ENCODE data around the gene SLCO3A1. TPM values are rescaled to one million over a fixed set of nuclear protein-coding genes. Genes with fewer than 3 reads are reported as not detected.
"Not testable (repeated sequence)": the region's sequence is repeated elsewhere in the genome, so short reads cannot be mapped to it uniquely, and the experiment has no call there.

The SLCO3A1 gene
- total RNA-seq, 2 donors from 2014 or later, result 13.0 to 15.1 TPM

- intact Hi-C loops (cut with DNase I, micrococcal nuclease), result no loop called here
- ATAC-seq (no peak), DNase-seq (no peak)
Observed at GRCh38 chr15:92168066-92168683, 314.7 kb downstream of the SLCO3A1 start.

- intact Hi-C loops (cut with DNase I, micrococcal nuclease), result no loop called here
- ATAC-seq, result no peak
Observed at GRCh38 chr15:92170897-92171296, 317.4 kb downstream of the SLCO3A1 start.

DNA sequence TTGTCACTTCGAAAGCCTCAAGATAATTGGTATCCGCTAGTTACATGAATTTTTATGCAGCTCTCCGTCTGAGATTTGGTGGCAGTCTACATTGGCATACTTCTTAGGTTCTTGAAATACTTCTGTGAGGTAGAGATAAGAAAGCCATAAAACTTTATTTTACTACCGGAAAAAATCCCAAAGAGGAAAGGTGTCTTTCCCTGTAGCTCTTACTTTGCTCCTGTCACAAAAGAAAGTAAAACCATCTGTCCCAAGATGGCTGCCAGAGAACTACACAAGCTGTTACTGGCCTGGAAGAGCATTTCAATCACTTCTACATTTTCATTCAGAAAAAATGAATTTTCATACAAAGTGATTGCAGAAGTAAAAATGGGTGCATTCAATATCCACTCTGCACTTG is 325.4 kb downstream of the SLCO3A1 start:
- no peak for DNase-seq

More at GRCh38 chr15:92170897-92171296, 317.4 kb downstream of the SLCO3A1 start:
- no peak for DNase-seq

GRCh38 chr15:92184142-92184541 is 330.6 kb downstream of the SLCO3A1 start:
- DNase-seq (no peak), ATAC-seq (no peak)
- intact Hi-C loops (cut with DNase I, micrococcal nuclease), result no loop called here

More for the DNA sequence above, 325.4 kb downstream of the SLCO3A1 start:
- peak; percentile 96 for ATAC-seq
- intact Hi-C loops (cut with DNase I, micrococcal nuclease), result no loop called here

DNA sequence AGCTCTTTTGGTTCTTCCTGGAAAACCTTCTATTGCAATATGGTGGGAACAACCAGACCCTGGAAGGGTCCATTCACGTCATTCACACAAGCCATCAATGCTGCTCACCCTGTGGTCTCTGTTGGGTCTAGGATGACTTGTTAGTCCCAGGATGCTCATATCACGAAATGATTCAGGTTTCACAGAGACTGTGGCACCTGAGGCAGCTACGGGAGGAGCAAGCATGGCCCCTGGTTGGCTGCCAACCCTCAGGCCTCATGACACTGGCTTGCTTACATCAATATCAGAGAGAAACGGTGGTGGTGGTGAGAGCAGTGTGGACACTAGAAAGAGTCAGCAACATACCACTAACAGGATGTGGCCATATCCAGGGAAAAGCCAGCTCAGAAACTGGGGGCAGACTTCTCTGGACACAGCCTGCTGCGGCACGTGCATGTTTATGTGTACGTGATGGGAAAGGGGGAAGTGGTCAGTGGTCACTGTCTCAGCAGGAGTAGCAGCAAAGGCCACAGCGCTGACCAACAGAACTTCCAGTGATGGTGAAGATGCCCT is 331.2 kb downstream of the SLCO3A1 start:
- DNase-seq (no peak), ATAC-seq (no peak)
- intact Hi-C loops (cut with DNase I, micrococcal nuclease), result no loop called here

DNA sequence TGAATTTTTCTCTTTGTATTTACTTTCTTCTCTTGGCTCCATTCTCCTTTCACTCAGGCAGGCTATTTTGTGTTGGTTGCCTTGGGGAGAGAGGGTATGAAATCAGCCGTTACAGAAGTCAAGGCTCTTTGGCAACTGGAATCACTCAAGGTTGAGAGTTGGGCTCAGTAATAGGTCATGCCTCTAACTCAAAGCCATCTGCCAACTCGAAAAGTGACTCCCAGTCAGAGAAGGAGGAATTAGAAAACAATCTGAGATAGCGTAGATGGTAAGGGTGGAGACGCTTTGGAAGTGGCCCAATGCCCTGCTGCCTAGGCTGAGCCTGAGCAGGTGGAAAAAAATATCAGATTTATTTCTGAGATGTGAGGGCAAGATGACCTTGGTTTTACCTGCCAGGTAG is 334.5 kb downstream of the SLCO3A1 start:
- DNase-seq (no peak), ATAC-seq (no peak)
- intact Hi-C loops (cut with DNase I, micrococcal nuclease), result no loop called here

GRCh38 chr15:92189166-92189565 is 335.7 kb downstream of the SLCO3A1 start:
- intact Hi-C loops (cut with DNase I, micrococcal nuclease), result no loop called here
- DNase-seq (no peak), ATAC-seq (no peak)

DNA sequence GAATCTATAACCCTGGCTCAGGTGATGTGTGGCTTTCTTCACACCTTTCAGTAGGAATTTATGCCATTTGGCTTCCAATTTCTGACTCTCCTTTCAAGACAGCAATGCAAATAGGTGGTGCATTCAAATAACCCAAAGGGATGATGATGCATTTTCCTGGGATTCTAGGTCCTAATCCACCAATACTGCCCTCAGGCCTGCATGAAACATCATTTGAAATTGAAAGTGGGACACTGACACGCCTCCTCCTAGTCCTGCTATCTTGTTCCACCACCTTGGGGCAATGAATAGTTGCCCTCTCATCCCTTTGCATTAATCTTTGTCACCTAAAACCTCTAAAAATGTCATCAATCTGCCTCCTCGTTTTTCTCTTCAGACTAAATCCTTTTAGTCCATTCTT is 341.7 kb downstream of the SLCO3A1 start:
- intact Hi-C loops (cut with DNase I, micrococcal nuclease), result no loop called here
- ATAC-seq (no peak), DNase-seq (no peak)

GRCh38 chr15:92196342-92196741 is 342.8 kb downstream of the SLCO3A1 start:
- no peak for DNase-seq
- no peak for ATAC-seq
- intact Hi-C loops (cut with DNase I, micrococcal nuclease), result no loop called here

GRCh38 chr15:92197746-92198145 is 344.2 kb downstream of the SLCO3A1 start:
- intact Hi-C loops (cut with DNase I, micrococcal nuclease), result no loop called here
- DNase-seq (no peak), ATAC-seq (no peak)

DNA sequence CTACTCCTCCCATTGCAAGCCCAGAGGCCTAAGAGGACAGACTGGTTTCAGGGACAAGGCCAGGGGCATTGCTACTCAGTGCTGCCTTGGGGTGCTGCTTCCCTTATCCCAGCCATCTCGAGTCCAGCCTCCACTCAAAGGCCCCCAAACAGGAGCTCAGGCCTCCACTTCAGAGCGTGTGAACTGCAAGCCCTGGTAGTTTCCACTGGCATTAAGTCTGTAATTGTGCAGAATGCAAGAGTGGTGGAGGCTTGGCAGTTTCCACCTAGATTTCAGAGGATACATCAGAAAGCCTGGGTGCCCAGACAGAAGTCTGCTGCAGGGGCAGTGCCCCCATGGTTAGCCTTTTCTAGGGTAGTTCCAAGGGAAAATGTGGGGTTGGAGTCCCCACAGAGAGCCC is 347.4 kb downstream of the SLCO3A1 start:
- intact Hi-C loops (cut with DNase I, micrococcal nuclease), result no loop called here
- DNase-seq (no peak), ATAC-seq (no peak)

DNA sequence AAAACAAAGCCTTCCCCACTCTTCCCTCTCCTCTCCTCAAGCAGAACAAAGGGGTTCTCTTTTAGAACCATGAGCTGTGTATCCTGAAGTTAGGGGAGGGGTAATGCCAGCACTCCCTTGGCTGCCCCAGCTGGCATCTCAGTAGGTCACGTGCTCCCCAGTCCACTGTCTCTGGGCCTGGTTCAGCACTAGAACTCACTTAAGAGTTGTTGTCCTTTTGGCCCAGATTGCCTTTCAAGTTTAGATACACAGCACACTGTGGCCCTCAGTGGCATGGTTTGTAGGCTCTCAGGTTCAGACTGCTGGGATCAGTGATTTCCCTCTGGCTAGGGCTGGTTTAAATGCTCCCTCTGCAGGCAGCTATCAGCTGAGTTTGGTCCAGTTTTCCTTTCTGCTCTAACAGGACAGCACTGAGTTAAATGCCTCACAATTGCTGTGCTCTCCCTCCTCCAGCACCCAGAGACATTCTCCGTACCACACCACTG is 351.8 kb downstream of the SLCO3A1 start:
- ATAC-seq, result peak; percentile 57
- intact Hi-C loops (cut with DNase I, micrococcal nuclease), result no loop called here
- peak in 1 of 2 donors; percentile 10 for DNase-seq

- intact Hi-C loops (cut with DNase I, micrococcal nuclease); ATAC-seq; DNase-seq: not testable (repeated sequence)
Observed at GRCh38 chr15:92207601-92208000, 354.1 kb downstream of the SLCO3A1 start.

All from left colon (tissue), 2 donors.